AG09319 (cell line): ENCODE results near the gene PKD1.
"Not testable (repeated sequence)": the region's sequence is repeated elsewhere in the genome, so short reads cannot be mapped to it uniquely, and the experiment has no call there.

Source experiments
- DNase-seq: peaks from one replicate; pipeline ENCODE4 v3.0.0-alpha.2; 2010; ENCODE audit warnings: low read depth; ENCODE audit errors: extremely low read depth
- TF ChIP-seq, protein P1 (sequence below): IDR thresholded peaks from 2 replicates; pipeline ENCODE4 v1.5.1; 2011; ENCODE audit warnings: low read depth, mild to moderate bottlenecking, inconsistent platforms, low read length, moderate library complexity

PKD1 gene

DNA sequence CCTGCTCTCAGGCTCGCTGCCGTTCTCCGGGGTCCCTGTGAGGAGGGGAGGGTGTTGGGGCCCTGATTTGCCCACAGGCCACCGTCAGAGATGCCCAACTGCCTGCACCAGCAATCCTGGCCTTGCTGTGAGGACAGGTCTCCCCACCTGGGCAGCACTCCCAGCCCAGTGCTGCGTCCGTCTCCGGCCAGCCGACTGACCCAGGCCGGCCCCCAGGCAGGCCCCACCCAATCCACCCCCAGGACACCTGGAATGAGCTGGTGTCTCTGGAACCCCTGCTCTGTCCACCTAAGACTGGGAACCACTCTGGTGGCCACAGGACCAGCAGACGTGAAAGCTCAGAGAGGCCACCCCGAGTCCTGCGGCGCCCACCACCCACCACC lies 20.1 kb downstream of the PKD1 start:
- TF ChIP-seq, protein P1, sequence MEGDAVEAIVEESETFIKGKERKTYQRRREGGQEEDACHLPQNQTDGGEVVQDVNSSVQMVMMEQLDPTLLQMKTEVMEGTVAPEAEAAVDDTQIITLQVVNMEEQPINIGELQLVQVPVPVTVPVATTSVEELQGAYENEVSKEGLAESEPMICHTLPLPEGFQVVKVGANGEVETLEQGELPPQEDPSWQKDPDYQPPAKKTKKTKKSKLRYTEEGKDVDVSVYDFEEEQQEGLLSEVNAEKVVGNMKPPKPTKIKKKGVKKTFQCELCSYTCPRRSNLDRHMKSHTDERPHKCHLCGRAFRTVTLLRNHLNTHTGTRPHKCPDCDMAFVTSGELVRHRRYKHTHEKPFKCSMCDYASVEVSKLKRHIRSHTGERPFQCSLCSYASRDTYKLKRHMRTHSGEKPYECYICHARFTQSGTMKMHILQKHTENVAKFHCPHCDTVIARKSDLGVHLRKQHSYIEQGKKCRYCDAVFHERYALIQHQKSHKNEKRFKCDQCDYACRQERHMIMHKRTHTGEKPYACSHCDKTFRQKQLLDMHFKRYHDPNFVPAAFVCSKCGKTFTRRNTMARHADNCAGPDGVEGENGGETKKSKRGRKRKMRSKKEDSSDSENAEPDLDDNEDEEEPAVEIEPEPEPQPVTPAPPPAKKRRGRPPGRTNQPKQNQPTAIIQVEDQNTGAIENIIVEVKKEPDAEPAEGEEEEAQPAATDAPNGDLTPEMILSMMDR: no peak
- DNase-seq: no peak

DNA sequence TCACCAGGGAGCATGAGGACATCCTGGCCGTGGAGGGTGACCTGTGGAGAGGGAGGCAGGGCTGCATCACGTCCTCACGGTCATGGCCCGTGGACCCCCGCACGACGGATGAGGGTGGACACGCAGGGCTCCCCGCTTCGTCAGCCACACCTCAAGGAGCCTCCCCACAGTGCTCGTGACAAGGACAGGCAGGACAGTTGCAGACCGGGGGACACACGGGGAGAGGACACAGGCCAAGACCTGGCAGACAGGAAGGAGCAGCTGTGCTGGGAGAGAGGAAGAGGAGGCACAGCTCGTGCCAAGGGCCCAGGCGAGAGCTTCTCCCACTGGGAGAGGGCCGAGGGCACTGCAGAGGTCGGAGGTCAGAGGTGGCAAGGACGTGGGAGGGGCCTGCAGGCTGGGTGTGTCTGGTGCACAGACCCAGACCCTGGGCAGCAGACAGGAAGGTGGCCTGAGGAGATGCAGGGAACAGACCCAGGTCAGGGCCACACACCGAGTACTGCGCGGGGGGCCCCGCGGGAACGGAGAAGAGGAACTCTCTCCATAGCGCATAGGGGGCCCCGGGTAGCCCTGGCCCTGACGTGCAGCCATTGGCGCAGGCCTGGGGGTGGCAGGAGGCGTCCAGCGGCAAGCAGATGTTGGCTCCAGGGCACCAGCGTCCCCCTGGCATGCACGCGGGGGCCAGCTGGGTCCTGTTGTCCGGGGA lies 20.7 kb downstream of the PKD1 start:
- DNase-seq: not testable (repeated sequence)

DNA sequence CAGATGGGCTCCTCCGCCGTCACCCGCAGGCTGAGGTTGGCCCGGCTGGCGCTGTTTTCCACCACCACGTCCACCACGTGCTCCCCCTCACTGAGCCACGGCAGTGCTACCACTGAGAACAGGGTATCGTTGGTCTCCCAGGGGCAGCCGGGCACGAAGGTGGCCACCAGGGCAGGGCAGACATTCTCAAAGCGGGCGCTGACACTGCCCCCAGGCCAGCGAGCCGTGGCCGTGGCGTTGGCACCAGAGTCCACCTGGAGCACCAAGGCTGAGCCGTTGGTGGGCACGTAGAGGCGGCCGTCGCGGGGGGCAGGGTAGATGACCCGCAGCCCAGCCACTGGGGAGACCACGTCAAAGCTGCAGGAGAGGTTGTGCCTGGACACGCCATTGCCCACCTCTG lies 21.5 kb downstream of the PKD1 start:
- not testable (repeated sequence) for DNase-seq

DNA sequence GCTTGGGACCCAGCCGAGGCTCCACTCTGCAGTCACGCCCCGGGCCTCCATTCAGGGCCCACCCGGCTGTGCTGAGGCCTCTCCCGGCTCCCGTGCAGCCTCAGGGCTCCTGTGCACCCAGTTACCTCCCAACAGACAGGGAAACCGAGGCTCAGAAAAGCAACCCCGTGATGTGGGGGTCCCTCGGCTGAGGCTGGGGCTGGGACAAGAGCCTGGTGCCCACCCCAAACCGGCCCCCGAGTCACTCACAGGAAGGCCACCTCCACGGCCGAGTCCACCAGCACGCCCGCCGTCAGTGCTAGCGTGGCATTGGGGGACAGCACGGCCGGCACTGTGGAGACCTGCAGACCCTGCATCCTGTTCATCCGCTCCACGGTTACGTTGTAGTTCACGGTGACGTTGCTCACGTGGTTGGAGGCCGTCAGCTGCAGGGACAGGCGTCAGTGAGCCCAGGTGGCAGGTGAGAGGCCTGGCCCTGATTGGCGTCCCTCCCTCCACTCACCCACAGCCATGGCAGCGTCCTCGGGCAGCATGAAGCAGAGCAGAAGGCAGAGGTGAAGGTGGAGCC lies 23.1 kb downstream of the PKD1 start:
- not testable (repeated sequence) for DNase-seq

DNA sequence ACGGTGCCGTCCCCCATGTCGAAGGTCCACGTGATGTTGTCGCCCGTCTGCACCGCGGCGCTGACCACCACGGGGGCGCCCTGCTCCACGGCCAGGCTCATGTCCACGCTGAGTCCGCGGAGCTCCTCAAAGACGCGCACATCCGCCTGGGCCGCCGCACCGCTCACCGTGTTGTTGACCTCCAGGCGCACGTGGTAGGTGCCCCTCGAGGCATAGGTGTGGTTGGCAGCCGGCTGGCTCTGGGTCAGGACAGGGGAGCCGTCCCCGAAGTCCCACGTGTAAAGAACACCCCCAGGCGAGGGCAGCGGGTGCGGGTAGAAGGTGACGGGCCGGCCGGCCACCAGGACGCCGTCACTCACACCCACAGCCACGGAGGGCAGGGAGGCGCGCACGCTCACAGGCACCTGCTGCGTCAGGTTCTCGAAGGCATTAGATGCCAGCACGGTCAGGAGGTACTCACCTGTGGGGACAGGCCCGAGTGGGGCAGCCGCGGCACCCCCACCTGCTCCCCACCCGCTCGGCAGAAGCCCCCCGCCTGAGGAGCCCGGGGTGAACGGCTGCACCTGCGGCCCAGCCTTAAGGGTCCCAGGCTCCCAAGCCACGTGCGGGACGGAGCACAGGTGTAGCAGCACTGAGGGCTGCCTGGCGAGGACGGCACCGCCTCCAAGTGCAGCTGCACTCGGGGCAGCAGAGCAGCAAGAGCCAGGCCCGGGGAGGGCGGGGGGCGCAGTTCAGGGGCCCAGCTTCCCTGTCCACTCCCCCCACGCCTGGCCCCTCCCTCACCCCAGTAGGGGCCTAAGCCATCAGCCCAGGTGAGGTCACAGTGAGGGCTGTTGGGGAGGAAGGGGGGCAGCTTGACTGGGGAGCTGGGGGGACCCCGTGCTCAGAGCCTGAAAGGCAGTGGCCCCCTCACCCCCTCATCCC lies 24.0 kb downstream of the PKD1 start:
- DNase-seq: not testable (repeated sequence)

DNA sequence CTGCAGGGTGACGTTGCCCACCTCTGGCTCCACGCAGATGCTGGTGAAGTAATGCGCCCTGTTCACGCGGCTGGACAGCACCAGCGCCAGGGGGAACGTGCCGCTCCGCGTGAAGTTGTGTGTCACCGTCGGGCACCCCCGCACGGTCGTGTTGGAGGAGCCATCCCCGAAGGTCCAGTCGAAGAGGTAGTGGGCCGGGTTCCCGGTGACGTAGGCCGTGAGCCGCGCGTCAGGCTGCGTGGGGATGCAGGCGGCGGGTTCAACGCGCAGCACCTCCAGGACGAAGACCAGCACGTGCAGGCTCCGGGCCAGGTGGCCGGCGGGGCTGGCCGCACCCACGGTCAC lies 24.7 kb downstream of the PKD1 start:
- DNase-seq: not testable (repeated sequence)

DNA sequence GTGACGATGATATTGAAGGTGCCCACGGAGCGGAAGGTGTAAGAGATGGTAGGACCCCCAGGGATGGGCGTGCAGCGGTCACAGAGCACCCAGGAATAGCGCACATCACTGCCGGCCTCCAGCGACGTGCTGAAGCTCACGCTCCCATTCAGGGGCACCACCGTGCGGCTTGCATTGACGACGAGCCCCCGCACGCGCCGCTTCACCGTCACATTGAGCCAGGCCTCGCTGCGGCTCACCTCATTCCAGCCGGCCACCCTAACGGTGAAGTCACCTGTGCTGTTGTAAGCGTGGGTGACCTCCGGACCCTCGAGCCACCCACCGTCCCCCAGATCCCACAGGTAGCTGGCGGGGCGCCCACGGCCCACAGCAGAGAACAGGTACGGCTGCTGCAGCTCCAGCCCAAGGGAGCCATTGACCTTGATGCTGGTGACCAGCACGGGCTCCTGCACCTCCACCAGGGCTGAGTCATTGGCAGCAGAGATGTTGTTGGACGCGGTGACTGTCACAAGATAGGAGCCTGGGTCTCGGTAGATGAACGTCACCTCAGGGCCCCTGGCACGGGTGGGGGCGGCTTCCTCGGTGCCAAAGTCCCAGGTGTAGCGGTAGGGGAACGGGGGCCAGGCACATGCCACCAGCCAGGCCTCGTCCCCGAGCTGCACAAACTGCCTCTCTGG lies 25.2 kb downstream of the PKD1 start:
- not testable (repeated sequence) for DNase-seq

DNA sequence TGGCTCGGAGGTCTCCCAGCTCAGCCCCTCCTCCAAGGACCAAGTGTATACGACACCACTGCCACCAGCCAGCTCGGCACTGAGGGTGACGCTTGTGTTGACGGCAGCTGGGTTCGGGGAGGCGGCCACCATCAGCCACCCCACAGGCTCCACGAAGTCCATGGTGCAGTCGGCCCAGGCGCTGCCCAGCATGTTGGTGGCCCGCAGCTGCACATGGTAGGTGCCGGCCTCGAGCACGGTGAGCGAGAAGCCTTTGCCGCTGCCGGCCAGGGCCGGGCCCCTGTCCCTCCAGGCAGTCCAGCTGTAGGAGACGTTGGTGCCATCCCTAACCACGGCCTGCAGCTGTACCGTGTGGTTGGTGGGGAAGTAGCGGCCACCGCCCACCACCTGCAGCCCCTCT lies 25.8 kb downstream of the PKD1 start:
- DNase-seq: not testable (repeated sequence)

DNA sequence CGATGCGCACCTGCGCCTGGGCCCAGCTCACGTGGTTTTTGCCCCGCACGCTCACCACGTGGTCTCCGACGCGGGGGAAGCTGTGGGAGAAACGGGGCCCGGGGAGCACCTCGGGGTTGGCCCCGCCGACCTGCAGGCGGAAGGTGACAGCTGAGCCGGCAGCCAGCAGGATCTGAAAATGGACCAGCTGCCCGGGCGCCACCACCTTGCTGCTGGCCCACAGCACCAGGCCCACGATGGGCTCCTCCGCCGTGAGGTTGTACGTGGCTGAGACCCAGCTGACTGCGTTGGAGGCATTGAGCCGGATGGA lies 26.5 kb downstream of the PKD1 start:
- not testable (repeated sequence) for DNase-seq

DNA sequence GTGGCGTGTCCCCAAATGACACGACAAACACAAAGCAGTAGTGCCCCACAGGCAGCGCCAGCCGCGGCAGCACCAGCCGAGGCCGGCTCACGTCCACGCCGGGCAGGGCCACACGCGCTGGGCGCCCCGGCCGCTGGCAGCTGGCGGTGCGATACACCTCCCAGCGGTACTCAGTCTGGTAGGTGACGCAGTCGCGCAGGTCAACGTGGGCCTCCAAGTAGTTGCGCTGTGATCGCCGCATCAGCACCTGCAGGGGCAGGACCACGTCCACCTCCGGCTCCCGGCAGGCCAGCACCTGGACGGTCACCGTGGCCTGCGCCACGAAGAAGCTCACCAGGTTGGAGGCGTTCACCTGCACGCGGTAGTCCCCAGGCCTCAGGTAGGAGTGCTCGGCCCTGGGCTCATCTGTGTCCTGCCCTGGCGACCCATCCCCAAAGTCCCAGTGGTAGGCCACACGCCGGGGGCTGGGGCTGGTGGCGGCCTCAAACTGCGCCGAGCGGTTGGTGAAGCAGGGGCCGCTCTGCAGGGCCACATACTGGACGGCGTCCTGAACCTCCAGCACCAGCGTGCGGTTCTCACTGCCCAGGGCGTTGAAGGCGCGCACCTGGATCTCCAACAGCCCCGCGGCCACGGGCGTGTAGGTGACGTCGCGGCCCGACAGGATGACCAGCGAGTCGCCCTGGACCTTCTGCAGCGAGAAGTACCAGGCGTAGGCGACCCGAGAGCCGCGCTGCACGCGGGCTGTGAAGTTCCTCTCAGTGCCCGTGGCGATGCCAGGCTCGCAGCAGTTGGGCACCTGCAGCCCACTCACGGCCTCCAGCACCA lies 27.0 kb downstream of the PKD1 start:
- DNase-seq: not testable (repeated sequence)

DNA sequence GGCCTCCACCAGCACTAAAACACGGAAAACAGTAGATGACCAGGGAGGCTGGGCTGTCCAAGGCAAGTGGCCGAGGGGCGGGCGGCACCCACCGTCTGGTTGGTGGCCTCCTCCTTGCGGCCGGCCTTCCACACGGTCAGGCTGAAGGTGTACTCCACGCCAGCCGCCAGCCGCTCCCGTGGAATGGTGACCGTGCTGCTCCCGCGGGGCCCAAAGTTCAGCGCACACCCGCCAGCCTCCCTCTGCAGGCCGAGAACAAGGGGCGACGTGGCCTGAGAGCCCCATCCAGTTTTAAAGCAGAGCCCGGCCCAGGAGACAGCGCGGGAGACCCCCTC lies 27.9 kb downstream of the PKD1 start:
- DNase-seq: not testable (repeated sequence)

DNA sequence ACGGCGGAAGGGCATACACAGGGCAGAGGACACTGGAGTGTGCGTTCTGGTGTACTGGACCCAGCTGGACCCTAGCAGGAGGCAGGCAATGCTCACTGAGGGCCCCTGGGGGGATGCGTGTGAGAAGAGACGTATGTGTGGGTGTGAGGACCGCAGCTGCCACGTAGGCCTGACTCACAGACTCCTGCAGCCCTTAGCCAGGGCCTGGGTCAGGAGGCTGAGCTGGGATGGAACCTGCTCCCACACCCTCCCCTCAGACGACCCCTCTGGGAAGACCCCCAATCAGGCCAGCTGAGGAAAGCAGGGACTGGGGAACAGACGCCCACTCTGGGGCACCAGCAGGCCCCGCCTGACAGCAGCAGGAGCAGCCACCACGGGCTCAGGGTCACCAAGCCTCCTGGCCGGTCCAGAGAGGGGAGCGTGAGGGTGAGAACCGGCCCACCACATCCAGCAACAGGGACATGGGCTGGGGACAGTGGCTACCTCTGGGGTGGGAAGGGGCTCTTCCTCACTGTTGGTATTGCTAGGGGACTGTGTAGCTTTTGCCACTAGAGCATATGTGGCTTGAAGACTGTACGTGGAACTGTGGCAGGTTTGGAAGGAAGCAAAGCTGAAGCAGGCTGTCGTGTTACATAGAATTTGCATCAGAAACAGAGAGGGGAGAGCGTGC lies 28.4 kb downstream of the PKD1 start:
- DNase-seq: peak; percentile 22

DNA sequence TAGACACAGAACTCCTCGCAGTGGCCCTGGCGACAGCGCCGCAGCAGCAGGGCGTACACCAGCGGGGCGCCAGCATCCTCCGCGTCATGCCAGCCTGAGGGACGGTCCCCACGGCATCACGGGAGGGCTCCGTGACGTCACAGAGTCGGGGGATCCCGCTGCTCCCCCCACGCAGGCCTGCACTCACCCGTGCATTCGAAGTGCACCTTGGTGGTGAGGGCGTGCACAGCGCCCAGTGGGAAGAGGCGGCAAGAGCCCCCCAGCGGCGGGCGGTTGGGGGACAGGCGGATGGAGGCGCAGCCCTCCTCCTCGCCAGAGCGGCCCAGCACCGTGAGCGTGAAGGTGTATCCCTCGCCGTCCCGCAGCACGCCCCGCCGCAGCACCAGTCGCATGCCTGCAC lies 29.5 kb downstream of the PKD1 start:
- DNase-seq: not testable (repeated sequence)

DNA sequence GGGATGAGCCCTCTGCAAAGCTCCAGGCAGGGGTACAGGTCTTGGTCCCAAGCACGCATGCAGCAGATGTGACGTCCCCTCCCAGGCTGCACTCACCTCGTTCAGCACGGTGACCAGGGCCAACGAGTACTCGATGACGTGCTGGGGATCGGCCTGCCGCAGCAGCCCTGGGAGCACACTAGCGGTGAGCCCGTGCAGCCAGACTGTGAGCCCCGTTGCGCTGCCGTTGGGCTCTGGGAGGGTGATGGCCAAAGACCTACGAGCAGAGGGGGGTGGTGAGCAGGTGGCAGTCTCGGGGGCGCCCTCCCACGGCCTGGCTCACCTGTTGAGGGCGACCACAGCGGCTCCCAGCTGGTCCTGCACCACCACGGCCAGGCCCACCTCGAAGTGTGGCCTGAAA lies 29.9 kb downstream of the PKD1 start:
- DNase-seq: not testable (repeated sequence)

DNA sequence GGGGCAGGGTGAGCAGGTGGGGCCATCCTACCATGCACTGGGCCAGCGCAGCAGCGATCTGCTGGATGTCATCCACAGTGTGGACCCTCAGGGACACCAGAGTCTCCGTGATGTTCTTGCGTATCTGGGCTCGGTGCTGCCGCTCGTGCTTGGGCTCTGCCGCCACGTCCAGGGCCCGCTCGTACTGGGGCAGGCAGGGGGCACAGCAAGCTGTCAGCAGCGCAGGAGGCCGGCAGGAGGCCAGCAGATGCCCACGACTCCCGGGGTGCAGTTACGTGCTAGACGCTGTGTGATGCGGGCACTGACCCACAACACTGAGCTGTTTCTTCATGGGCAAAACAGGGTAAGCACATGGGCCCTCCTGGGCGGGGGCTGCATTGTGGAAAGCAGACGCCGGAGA lies 30.4 kb downstream of the PKD1 start:
- DNase-seq: not testable (repeated sequence)

DNA sequence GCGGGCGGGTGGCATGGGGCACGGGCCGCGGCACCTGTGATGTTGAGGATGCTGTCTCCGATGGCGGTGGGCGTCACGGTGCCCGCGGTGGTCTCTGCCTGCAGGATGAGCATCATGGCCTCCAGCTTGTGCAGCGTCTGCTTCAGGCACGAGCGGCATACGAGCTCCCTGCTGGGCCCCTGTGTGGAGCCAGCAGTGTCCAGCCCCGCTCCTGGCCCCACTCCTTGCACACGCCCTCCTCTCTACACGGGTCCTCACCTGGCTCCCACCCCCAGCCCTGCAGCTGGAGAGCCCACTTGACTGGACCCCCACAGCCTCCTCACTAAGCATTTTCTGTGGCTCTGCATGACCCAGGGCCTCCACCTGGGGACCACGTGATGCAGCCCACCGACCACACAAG lies 31.2 kb downstream of the PKD1 start:
- not testable (repeated sequence) for DNase-seq
